CD4-positive, alpha-beta T cell treated with Interleukin-17A for 4 hours (primary cell): ENCODE results near the gene TMEM30A.

Experiments
- DNase-seq: peaks from one replicate; pipeline ENCODE4 v3.0.0-alpha.2; 2020; ENCODE audit warnings: mixed read lengths

TMEM30A gene

DNA sequence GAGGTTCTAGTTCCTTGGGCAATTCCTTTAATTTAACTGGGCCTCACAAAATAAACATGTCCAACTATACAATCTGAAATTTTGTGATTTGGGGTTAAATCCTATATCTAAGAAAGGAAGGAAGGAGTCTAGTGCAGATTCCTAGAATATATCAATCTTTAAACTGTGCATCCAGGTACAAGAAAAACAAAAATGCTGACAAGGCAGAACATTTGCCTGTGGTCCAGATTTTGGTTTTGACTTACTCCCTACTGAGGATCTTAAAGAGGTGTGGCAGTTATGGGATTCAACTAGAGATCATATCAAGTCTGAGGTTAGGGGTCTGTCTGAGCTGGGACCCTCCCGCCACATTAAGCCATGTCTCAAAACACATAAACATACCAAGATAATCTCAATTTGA lies 23.3 kb downstream of the TMEM30A start:
- no peak for DNase-seq

DNA sequence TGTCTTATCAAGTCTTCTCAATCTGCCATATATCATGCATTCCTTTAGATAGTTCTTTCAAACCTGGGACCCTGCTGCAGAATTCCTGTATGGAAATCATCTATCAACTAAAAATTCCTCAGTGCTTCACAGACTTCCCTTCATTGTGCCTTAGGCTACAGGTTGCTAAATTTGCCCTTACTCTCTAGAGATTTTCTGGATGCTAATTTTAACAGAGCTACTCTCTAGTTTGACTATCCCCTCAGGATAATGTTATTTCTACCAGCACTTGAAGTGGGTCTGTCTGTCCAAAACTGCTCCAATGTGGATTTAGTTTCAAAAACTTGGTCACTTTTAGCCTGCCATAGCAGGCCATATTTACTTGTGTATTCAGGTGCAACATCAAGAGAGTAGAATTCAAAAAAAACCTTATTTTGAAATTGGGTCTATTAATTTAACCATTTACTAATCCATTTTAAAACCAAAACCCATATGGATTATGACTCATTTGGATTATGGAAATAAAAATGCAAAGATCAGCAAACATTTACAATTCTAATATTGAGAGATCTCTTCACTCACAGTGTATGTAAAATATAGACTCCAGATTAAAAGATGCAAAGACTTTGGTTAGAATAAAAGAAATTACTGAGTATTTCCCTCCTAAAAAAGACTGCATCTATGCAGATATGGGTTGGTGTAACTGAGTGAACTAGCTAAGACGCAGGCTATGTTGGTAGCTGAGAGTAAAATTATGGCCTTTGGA lies 27.1 kb downstream of the TMEM30A start:
- DNase-seq, result no peak

DNA sequence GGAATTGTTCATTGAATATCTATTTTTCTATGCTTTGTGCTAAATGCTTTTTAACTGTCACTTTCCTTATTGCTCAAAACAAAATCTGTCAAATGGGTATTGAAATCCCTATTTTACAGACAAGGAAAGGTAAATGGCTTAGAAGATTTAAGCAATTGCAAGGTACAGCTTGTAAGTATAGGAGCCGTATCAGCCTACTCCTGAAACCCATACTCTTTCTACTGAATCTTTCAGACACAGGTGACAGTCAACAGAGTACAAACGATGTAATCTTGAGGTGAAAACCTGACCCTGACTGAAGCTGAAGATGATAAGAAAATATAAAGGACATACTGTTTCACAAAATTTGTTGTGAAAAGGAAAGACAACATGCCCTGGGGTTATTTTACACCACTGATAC lies 34.0 kb downstream of the TMEM30A start:
- DNase-seq, result no peak

DNA sequence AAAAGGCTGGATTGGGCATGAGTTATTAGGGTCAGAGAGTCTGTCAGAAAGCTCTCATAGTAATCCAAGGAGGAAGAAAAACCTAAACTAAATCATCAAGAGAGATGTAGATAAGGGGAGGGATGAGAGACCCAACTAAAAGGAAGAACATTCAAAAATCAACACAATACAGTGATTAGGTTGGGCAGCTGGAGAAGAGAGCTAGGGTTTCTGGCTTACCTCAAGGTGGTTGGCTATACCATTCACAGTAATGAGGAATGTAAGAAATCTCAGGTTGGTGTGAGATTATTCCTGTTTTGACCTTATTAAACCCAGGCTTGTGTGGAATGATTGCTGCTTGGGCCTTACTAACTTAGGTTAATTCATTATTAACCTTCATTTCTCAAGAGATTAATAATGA lies 34.8 kb downstream of the TMEM30A start:
- DNase-seq, result no peak

DNA sequence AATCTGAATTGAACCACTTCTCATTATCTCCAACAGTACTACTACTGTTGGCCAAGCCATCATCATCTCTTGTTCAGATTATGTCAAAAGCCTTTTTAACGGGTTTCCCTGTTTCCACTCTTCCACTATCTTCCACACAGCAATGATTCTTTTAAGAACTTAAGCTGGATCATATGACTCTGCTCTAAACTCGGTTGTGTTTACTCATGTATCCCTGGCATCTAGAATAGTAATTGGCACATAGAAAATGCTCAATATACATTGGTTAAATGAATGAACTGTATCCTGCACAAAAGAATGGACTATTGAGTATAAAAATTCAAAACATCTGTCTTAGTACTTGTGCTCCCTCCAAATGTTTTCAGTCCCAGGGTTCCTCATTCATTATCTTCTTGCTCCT lies 38.2 kb downstream of the TMEM30A start:
- no peak for DNase-seq

DNA sequence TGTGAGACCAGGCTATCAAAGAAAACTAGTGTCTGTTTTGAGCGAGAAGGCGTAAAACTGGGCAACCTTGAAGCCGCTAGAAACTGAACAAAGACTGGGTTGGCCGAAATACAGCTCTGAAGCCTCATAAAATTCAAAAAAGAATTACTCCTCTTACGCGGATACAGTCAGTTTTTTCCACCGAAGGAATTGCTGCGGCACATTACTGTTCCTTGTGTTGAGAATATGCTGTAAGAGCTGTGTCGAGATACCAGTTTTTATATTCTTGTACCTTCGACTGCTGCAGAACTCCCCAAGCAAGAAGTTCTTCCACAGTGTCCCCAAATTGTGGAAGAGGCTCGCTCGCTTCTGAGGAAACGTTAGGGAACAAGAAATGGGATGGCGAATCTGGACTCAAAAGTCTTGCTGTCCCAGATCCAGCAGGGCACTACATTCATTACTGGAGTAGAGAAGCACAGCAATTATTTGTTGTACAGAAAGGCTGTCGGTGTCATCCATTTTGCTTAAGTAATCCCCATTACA lies 40.5 kb downstream of the TMEM30A start:
- DNase-seq, result peak; percentile 4

DNA sequence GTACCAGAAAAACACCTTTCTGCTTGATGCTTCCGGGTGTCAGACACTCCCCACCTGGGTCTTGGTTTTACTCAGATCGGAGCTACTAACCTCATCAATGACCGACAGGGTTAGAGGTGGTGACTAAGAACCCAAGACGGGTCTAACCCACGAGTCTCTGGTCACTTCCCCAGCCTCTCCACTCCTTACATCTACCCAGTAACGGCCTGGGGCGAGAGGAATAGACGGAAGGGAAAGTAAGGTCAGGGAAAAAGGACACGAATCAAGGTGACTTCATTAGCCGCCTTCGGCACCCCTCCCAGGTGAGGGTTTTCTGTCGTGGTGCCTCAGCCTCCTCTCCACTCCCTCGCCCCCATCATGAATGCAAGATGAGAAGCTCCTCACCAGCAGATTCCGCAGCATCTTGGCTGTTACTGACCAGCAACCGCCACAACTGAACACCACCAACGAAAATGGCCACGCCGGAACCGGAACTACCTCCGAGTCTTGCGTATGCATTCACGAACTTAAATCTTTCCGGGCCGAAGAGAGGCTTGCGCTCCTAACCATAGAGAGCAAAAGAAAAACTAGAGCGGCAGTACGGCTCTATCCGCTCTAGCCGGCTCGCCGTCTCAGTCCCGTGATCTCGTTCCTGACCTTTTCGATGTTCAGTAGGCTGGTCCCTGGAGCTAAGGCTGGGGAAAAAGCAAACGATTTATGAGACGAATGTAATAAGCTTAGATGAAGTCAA lies 41.1 kb downstream of the TMEM30A start, which contains the start of gene COX7A2:
COX7A2 (minus strand) TSS at position 469 of the 730 bp plus-strand sequence; CDS start at position 402, 67 bp downstream.
- peak; percentile 83 for DNase-seq

DNA sequence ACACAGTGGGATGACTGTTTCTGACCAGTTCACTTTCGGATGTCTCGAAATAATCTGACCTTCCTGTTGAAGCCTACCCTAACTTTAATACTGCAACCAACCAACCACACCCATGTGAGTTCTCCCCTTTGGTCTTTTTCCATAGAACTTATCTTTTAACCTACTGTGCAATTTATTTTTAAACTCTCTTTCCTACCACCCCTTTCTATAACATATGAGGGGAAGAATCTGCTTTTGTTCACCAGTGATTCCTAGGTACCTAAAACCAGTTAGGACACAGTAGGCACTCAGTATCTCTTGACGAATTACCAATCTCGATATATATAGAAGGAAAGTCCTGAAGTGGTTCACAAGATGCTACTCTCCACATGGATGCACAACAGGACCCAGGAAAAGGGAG lies 48.0 kb downstream of the TMEM30A start:
- DNase-seq, result no peak

DNA sequence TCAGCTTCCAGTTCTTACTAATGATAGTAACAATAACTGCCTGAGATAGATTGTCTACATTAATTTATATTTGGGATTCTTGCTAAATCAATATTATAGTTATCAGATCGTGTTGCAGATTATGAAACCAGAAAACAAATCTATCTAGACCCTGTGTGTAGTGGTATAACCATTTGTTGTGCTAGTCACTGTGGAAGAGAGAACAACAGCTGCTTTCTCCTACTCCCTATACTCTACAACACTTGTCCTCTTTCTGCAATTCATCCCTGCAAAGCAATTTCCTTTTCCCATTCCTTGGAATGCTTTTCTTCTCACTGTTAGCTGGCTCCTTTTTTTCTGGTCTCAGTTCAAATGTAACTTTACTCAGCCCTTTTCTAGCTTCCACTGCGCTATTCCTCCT lies 49.3 kb downstream of the TMEM30A start:
- no peak for DNase-seq

DNA sequence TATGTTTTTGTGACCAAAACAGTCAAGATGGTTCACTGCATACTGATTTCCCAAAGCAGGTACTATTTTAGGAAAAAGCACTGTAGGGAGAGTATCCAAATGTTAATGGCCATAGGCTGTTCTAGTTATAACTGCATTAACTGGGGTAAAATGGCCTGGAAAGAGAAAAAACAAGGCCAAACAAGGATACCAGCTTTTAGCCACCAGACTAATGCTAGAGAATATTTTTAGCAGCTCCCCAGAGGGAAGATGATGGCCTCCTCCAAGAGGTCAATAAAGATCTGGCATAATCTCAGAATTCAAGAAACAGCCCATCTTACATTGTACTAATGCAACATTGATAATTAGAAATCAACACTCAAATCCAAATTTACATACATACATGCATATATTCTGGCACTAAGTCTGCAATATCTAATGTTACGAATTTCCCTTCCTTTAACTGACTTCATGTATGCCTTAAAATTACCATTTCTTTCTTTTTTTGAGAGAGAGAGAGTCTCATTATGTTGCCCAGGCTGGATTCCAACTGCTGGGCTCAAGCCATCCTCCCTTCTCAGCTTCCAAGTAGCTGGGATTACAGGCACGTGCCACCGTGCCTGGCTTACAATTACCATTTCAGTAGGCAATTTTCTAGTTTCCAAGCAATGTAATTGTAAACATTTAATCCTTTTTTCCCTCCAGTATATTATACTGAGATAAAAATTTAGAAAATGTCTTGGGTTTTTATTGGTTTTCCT lies 50.3 kb downstream of the TMEM30A start:
- DNase-seq, result no peak

DNA sequence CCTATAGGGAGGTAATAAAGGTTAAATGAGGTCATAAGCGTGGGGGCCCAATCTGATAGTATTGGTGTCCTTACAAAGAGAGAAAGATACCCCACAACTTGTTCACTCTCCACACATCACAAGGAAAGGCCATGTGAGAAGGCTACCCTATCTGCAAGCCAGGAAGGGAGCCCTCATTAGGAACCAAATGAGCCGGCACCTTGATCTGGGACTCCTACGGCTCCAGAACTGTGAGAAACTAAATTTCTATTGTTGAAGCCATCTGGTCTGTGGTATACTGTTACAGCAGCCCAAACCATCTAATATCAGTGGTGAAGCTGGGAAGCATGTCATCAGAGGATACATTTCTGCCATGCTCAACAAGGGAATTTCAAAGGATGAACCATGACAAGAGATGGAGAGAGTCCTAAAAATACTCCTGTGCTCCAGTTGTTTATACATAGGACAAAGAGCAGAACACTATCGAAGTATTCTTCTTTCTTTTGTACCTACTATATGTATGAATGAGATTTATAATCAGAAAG lies 51.4 kb downstream of the TMEM30A start:
- no peak for DNase-seq

DNA sequence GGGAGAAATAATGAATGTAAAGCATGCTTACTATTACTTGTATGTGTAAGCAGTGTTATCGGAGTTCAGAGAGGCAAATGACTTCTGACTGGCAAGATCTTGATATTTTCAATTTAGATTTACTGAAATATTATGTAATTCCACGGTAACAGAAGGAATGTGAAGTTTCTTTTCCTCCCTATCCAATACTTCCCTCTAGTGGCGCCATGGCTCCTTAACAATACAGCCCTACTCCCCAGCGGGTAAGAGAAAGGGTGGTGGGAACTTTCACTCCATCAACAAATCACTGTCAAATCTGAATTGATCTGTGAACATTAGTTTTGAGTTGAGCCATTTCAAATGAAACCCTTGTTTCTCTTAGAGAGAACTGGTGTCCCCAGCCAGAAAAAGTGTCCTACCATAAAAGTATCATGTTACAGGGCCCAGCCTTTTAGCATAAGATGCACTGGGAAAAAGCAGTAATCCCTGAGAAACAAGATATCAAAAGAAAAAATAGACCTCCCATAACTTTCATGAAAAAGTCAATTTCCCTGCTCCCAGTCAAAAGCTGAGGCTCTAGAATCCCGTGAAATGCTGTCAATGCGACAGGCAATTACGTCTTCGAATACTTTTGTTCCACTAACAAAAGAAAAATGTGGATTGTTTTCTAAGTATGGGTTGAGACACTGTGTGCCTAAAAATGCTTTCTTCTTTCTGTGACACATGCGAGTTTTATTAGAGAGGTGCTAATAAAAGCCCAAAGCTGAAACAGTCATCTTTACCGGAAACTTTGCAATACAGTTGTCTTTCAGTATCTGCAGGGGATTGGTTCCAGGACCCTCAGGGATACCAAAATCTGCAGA lies 53.9 kb downstream of the TMEM30A start:
- no peak for DNase-seq

DNA sequence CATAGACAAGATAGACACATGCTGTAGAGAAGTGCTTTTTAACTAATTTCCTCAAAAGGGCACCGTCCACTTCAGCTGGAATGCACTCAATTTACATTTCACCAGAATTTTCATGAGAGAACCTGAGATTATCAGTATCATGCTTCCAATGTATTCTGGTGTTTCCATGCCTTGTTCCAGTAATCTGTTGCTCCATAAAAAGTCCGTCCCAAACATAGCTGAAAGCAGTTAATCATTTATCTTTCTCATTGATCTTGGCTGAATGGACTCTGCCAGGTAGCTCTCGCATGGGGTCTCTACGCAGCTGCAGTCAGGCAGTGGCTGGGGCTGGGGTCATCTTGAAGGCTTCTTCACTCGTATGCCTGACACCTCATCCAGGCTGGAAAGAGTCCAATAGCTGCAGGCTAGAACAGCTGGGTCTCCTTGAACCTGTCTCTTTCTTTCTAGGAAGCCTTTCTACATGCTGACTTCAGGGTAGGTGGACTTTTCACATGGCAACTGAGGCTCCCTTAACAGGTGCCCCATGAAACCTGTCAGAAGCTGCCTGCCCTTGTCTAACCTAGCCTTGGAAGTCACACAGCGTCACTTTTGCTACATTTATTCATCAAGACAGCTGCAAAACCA lies 60.2 kb downstream of the TMEM30A start:
- no peak for DNase-seq

DNA sequence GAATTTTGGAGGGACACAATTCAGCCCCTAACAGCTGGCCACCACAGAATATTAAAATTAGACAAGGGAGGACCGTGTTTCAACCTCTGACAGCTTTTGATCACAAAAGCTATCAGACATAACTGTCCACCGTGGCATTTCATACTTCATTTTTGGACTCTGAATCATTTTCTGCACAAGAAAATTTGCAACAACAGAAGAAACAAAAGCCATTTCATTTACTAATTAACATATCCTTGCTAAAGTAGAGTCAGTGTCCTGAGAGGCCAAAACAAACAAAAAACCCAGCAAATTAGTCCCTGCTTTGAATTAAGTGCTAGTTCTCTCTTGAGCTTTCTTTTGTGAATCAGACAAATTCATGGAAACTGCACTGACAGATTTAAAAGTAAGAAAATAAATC lies 61.2 kb downstream of the TMEM30A start:
- DNase-seq, result no peak

DNA sequence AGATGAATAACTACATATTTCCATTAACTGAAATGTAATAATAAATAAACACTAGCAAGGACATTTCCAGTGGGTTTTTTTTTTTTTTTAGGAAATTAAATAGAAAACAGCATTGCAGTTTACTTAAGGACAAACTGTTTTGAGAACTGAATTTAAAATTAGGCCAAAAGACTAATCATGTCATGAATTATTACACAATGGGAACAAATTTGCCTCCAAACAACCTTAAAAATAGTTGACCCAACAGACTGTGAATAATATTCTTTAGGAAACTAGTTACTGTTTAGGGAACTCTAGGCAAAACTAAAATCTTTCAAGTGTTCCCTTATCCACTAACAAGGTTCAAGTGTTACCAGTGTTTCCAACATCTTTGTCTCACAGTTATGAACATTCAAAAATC lies 62.3 kb downstream of the TMEM30A start:
- DNase-seq, result no peak

DNA sequence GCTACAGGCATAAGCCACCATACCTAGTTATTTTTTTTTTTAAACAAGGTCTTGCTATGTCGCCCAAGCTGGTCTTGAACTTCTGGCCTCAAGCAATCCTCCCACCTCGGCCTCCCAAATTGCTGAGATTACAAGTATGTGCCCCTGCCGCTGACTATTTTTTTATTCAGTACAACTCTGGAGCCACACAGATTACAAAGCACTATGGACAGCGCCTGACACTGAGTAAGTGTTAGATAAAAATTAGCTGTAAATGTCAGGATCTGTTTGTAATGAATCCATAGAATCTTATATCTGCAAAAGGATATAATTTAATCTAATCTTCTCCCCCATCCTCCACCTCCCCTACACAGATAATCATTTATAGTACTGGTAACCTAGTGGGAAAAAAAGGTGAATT lies 63.5 kb downstream of the TMEM30A start:
- DNase-seq, result no peak

DNA sequence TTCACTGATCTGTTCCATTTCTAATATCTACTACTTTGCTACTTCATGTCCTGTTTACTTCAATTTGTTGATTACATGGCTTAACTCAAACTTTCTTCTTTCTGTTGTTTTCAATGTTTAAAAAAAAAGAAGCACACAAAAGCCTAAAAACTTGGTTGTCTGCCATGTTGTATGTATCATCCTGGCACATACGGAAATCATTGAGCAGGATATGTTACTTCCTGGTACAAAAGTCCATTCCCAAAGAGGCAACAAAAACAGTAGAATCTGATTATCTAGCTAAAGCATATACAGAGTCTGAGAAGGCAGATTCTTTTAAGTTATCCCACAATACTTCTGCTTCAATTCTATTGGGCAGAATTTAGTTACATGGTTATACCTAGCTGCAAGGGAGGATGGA lies 64.2 kb downstream of the TMEM30A start:
- DNase-seq, result no peak

DNA sequence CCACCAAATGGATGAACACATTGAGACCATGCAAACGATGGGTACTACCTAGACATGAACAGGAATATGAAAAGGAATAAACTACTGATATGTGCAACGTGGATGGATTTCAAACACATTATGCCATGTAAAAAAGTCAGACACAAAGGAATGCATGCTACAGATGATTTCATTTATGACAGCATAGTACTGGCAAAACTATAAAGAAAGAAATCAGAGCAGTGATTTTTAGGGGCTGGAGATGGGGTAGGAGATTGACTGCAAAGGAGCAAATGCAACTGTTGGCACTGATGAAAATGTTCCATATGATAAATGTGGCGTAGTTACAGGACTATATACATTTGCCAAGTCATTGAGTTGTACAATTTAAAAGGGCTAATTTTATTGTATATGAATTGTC lies 65.3 kb downstream of the TMEM30A start:
- no peak for DNase-seq

DNA sequence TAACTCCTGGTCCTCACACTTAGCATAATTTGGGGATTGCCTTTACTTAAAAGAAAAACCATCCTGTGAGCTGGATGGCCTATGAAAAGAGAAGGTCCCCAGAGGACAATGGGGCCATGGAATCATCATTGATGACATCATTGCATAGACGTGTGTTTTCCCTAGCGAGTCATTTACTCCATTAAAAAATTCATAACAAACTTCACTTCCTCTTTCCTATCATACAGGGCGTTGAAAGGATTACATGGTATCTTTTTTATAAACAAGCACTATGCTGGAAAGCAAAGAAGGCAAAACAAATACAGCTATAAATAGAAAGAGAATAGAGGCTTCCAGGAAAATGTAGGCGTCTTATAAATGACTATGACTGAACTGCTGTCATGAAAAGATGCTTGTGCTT lies 67.4 kb downstream of the TMEM30A start:
- DNase-seq, result no peak

DNA sequence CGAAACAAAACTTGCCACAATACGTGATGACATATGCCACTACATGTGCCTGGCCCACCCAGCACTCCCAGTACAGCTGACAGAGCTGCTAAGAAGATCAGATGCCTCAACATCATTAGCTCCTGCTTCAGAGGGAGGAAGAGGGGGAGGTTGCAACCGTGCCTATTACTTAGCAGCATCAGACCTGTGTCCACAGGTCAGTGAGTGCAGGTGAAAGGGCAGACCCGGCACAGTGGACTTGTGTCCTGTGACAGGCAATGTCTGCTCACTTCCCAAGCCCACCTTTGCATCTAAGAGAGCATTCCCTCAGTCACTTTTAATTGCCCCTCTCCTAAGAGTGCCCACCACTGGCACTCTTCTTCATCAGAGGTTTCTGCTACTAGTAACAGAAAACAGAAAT lies 69.3 kb downstream of the TMEM30A start:
- no peak for DNase-seq

DNA sequence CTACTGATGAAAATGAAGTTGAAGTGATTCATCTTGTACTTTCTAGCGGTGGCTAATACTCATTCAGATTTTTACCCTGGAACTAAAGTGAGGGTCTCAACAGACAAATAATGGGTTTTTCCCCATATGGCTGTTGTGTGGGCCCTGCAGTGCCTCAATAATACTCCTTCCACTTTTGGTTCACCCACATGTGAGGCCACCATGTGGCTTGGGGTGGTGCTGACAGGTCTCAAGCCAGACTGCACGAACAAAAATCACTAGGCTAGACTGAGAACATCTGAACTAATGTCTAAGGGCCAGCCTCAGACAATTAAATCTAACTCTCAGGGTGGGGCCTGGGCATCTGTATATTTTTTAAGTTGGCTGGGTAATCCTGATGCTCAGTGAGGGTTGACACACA lies 70.9 kb downstream of the TMEM30A start:
- DNase-seq, result no peak

DNA sequence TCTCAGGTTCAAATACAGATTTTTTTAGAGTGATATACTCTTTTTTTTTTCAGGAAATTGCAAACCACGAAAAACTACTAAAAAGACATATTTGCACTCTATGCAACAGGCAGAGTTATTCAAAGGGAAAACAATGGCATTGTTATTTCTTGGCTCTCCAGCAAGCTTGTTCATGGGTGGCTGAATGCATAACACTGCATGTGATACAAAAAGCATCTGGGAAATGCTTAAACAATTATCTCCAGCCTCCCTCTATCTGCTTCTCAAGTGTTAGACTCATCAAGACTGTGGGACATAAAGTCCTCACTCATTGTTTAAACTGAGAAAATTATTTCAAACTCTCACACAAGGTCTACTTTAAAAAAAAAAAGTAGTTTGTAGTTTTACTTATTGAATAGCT lies 71.5 kb downstream of the TMEM30A start:
- no peak for DNase-seq
